Measurements from ENCODE around the gene GPHN.

GRCh38 chr14:66645716-66646115 is 137.8 kb downstream of the GPHN start:
- TF ChIP-seq CTCF (conservative IDR thresholded peaks at IDR 0.05 in 1 of 2, IDR thresholded peaks at IDR 0.05 in 1 of 2; ENCODE audit: extremely low read depth in 1 of 2, insufficient read depth in 1 of 2, low read depth in 1 of 2, low read length in 2 of 2) (no peak), EZH2 (IDR thresholded peaks at IDR 0.05; ENCODE audit: borderline replicate concordance, low read length) (no peak)

Measured in mammary epithelial cell (primary cell).